Coronary artery (tissue), 2 donors: Measurements from ENCODE around the gene EHMT1.

ENCODE experiments used
- DNase-seq: peaks from one replicate; pipeline ENCODE4 v3.0.0-alpha.2; 2017; ENCODE audit warnings: low spot score
- H3K27ac ChIP-seq, 2 donors: fragments of 200-600 bp; sonication (generic); one replicate each; pipeline ENCODE4 v1.5.1; 2016 to 2019
- H3K4me3 ChIP-seq: fragments of 200-600 bp; sonication (generic); 2 replicates; pipeline ENCODE4 v1.5.1; 2016; ENCODE audit warnings: mild to moderate bottlenecking, moderate library complexity
- CTCF ChIP-seq: fragments of 200-600 bp; sonication (generic); IDR thresholded peaks from one replicate; pipeline ENCODE4 v1.5.1; 2019; ENCODE audit warnings: antibody characterized with exemption

The EHMT1 gene

DNA sequence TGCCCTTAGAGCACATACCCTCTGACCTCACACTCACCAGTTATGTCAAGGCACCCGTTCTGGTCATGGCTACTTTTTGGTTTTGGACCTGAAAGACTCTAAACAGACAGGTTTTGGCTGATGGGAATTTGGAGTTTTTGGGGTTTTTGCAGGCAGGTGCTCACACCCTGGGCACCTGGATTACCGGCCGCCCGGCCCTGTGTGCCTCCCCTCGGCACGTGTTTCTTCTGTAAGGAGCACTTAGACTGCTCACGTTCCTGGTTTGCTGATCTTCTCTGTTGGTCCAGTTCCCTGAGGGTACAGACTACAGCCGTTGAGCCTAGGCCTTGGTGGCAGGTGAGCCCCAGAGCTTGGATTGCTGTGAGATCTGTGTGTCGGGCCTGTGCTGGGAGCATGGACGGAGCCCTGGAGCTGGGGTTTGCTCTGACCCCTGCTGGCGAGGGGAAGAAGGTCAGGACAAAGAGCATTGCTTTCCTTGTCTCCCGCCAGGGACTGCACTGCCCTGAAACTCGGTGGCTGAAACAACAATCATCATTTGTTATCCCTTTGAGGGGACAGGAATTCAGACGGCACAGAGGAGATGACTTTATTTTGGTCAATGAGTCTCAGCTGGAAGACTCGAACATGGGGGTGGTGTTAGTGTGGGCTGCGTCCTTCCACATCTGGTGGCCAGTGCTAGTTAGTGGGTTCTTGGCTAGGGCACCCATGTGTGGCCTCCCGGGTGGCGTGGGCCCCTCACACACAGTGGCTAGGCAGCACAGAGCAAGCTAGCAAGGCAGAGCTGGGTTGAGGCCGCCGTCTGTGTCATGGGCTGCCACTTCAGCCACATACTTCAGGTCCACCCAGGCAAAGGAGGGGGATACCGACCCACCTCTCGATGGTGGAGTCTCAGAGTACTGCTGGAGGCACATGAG lies 76.4 kb downstream of the EHMT1 start:
- no peak for TF ChIP-seq CTCF
- H3K4me3 ChIP-seq: peak overlapping the region; percentile 8
- no peak overlapping the region for H3K27ac ChIP-seq
- no peak for DNase-seq

- H3K27ac ChIP-seq: no peak overlapping the region
- TF ChIP-seq CTCF: no peak
- H3K4me3 ChIP-seq: no peak overlapping the region
- no peak for DNase-seq
Measured at GRCh38 chr9:137696136-137696925, 77.5 kb downstream of the EHMT1 start.

DNA sequence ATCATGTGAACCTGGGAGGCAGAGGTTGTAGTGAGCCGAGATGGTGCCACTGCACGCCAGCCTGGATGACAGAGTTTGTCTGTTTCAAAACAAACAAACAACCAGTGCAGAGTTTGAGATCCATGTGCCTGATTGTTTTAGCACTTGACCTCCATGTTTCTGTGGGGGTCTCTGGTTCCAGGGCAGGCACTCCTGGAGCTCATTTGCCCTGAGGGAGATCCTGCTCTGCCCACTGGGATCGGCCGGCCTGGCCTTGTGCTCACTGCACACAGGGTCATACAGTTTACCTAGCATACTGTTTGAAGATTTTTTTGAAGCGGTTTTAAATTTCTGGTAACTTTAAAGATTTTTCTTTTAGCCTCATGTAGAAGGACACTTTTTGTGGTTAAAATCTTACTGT lies 78.4 kb downstream of the EHMT1 start:
- no peak overlapping the region for H3K4me3 ChIP-seq
- no peak for TF ChIP-seq CTCF
- H3K27ac ChIP-seq: no peak overlapping the region
- no peak for DNase-seq

DNA sequence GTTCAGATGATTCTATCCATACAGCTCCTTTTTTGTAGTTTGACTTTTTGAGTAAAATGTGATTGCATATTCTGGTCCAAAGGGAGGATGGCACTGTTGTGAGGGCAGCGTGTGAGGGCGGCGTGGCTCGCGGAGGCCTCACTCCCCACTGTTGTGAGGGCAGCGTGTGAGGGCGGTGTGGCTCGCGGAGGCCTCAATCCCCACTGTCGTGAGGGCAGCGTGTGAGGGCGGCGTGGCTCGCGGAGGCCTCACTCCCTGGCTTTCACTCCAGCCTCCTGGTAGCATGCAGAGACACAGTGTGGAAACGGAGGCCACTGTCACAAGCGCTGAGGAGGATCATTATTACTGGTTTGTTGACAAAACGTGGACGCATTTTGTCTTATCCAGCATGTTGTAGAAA lies 79.0 kb downstream of the EHMT1 start:
- Histone ChIP-seq H3K4me3 (no peak overlapping the region), H3K27ac (no peak overlapping the region)
- TF ChIP-seq CTCF: no peak
- no peak for DNase-seq

DNA sequence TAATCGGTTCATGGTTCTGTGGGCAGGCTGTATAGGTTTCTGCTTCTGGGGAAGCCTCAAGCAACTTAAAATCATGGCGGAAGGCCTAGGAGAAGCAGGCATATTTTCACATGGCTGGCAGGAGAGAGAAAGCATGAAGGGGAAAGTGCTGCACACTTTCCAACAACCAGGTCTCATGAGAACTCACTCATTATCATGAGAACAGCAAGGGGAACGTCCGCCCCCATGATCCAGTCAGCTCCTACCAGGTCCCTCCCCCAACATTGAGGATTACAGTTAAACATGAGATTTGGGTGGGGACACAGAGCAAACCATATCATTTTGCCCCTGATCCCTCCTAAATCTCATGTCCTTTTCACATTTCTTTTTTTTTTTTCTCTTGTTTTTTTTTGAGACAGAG lies 82.1 kb downstream of the EHMT1 start:
- no peak for DNase-seq
- TF ChIP-seq CTCF: no peak
- H3K4me3 ChIP-seq: no peak overlapping the region
- H3K27ac ChIP-seq: no peak overlapping the region

DNA sequence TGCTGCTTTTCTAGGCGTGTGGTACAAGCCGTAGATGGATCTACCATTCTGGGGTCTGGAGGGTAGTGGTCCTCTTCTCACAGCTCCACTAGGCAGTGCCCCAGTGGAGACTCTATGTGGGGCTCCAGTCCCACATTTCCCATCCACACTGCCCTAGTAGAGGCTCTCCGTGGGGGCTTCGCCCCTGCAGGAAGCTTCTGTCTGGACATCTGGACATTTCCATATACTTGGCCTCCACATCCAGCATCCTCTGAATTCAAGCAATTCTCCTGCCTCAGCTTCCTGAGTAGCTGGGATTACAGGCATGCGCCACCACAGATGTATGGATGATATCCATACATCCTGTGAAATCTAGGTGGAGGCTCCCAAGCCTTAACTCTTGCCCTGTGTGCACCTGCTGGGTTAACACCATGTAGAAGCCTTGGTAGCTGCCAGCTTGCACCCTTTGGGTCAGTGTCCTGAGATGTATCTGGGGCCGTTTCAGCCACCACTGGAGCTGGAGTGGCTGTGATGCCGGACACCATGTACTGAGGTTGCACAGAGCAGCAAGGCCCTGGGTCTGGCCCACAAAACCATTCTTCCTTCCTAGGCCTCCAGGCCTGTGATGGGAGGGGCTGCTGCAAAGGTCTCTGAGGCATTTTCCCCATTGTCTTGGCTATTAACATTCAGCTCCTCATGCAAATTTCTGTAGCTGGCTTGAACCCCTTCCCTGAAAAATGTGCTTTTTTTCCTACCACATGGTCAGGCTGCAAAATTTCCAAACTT lies 84.0 kb downstream of the EHMT1 start:
- DNase-seq: no peak
- Histone ChIP-seq H3K27ac (no peak overlapping the region), H3K4me3 (no peak overlapping the region)
- no peak for TF ChIP-seq CTCF
